ENCODE data around the gene CLMP. TPM values are rescaled to one million over a fixed set of nuclear protein-coding genes. Genes with fewer than 3 reads are reported as not detected.
"Not testable (repeated sequence)": the region's sequence is repeated elsewhere in the genome, so short reads cannot be mapped to it uniquely, and the experiment has no call there.

Gene CLMP
- total RNA-seq, 1 donor from 2014 or later = 6.6 TPM

DNA sequence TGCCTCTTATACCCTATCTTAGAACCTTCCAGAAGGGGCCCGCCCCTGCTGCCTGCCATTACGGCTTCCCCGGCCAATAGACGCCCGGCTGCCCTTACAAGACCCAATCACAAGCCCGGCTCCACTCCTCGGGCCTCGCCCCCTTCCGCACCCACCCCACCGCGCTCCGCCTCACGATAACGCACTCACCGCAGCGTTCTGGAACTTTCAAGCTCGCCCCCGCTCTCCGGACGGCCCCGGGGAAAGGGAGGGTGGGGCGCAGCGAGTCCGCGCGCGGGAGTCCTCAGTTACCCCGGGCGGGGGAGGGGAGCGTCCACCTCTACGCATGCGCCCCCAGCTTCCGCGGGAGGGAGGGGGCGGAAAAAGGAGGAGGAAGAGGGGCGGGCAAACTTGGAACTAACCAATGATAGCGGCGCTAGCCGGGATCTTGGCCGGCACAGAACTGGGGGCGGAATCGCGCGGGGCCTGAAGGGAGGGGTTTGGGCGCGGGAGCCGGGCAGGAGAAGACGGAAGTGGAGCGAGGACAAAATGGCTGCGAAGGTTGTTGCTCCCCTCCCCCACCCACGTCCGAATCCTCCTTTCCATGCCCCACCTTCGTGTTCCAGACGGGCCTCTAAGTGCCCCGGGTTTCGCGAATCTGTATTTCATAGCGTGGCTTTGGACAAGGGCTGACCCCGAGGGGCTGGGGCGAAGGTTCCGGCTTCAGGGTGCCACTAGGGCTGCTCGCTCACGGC, 132.7 kb downstream of the CLMP start:
- Mint-ChIP-seq H3K36me3 (ENCODE audit: low read depth) (peaks cover 42% of the 10 kb centered on the region), H3K4me3 (ENCODE audit: unreplicated experiment) (peak overlapping the region; percentile 97), H3K27ac (ENCODE audit: unreplicated experiment) (peak overlapping the region; percentile 100), H3K27me3 (ENCODE audit: low read depth) (no peaks in the 10 kb centered on the region), H3K9me3 (ENCODE audit: low read depth) (no peaks in the 10 kb centered on the region), H3K4me1 (ENCODE audit: low read depth) (peaks cover 69% of the 10 kb centered on the region)
- TF ChIP-seq, protein P1, sequence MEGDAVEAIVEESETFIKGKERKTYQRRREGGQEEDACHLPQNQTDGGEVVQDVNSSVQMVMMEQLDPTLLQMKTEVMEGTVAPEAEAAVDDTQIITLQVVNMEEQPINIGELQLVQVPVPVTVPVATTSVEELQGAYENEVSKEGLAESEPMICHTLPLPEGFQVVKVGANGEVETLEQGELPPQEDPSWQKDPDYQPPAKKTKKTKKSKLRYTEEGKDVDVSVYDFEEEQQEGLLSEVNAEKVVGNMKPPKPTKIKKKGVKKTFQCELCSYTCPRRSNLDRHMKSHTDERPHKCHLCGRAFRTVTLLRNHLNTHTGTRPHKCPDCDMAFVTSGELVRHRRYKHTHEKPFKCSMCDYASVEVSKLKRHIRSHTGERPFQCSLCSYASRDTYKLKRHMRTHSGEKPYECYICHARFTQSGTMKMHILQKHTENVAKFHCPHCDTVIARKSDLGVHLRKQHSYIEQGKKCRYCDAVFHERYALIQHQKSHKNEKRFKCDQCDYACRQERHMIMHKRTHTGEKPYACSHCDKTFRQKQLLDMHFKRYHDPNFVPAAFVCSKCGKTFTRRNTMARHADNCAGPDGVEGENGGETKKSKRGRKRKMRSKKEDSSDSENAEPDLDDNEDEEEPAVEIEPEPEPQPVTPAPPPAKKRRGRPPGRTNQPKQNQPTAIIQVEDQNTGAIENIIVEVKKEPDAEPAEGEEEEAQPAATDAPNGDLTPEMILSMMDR (IDR thresholded peaks at IDR 0.05) = no peak
- peak; percentile 100 for DNase-seq (ENCODE audit: low spot score)

GRCh38 chr11:123061403-123062157, 133.5 kb downstream of the CLMP start, which contains the start of gene HSPA8:
TSS of gene HSPA8 (minus strand) at chr11:123062136. CDS start at chr11:123061324, 812 bp downstream.
- Mint-ChIP-seq H3K27me3 (ENCODE audit: low read depth) (no peaks in the 10 kb centered on the region), H3K4me3 (ENCODE audit: unreplicated experiment) (peak within 1 kb of the TSS; percentile 97), H3K9me3 (ENCODE audit: low read depth) (no peaks in the 10 kb centered on the region), H3K36me3 (ENCODE audit: low read depth) (peaks cover 49% of the 10 kb centered on the region), H3K27ac (ENCODE audit: unreplicated experiment) (peak within 1 kb of the TSS; percentile 100), H3K4me1 (ENCODE audit: low read depth) (peaks cover 76% of the 10 kb centered on the region)
- no peak for DNase-seq (ENCODE audit: low spot score)
- TF ChIP-seq, protein P1 (IDR thresholded peaks at IDR 0.05) = no peak

DNA sequence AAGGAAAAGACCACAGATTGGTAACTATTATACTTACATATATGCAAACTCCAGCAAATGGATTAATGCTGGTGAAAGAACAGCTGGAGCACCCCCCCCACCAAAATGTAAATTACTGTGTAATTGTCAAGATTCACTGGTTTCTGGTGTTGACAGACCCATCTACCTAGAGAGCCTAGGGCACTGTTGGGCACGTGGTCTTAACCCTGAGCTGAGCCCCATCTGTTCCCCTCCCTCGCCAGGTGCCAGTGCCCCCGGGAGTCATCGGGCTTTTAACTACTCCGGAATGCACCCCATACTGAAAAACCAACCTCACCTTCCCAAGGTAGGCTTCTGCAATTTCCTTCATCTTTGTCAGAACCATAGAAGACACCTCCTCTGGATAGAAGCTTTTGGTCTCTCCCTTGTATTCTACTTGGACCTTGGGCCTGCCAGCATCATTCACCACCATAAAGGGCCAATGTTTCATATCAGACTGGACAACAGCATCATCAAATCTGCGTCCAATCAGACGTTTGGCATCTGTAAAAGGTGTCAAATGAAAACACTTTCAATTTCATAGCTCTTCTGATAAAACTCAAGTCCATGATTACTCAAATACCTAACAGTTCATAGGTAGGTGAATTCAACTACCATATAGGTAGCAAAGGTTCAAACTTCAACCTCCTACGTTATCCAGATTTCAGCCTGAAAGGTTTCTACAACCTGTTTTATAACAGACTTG, 134.6 kb downstream of the CLMP start:
- H3K27ac Mint-ChIP-seq (ENCODE audit: unreplicated experiment) = peak overlapping the region; percentile 100
- TF ChIP-seq, protein P1 (IDR thresholded peaks at IDR 0.05) = no peak
- H3K9me3 Mint-ChIP-seq (ENCODE audit: low read depth) = no peaks in the 10 kb centered on the region

GRCh38 chr11:123059041-123059920, 135.8 kb downstream of the CLMP start:
- H3K27me3 Mint-ChIP-seq (ENCODE audit: low read depth); H3K9me3 Mint-ChIP-seq (ENCODE audit: low read depth); DNase-seq (ENCODE audit: low spot score): not testable (repeated sequence)
- Mint-ChIP-seq H3K4me1 (ENCODE audit: low read depth) (peaks cover 64% of the 10 kb centered on the region), H3K4me3 (ENCODE audit: unreplicated experiment) (peak overlapping the region; percentile 97), H3K36me3 (ENCODE audit: low read depth) (peaks cover 59% of the 10 kb centered on the region), H3K27ac (ENCODE audit: unreplicated experiment) (peak overlapping the region; percentile 81)

More for the DNA sequence above, 134.6 kb downstream of the CLMP start:
- Mint-ChIP-seq H3K36me3 (ENCODE audit: low read depth) (peaks cover 59% of the 10 kb centered on the region), H3K4me1 (ENCODE audit: low read depth) (peaks cover 71% of the 10 kb centered on the region), H3K27me3 (ENCODE audit: low read depth) (no peaks in the 10 kb centered on the region), H3K4me3 (ENCODE audit: unreplicated experiment) (peak overlapping the region; percentile 97)
- no peak for DNase-seq (ENCODE audit: low spot score)

DNA sequence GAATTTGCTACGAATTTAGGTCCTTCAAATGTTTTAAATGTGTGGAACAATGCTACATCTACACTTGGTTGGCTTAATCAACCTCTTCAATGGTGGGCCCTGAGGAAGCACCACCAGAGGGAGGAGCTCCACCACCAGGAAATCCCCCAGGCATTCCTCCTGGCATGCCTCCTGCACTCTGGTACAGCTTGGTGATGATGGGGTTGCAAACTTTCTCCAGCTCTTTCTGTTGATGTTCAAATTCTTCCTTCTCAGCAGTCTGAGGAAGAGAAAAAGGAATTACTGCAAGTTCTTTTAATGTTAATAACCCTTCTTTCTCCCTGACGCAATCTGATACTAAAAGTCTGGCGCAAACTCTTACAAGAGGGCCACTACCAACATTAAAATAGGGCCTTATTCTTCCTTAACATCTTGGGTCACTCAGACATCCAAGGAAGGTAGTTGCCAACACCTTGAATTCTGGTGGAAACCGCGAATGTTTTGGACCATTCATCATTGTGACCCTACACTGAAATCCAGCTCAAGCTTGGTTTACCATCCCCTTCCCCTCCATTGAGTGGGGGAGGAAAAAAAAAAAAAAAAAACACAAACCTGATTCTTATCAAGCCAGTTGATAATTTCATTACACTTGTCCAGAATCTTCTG, 137.3 kb downstream of the CLMP start:
- no peak for DNase-seq (ENCODE audit: low spot score)
- H3K9me3 Mint-ChIP-seq (ENCODE audit: low read depth) = no peaks in the 10 kb centered on the region
- H3K27ac Mint-ChIP-seq (ENCODE audit: unreplicated experiment) = peak overlapping the region; percentile 78
- no peaks in the 10 kb centered on the region for H3K27me3 Mint-ChIP-seq (ENCODE audit: low read depth)
- TF ChIP-seq, protein P1 (IDR thresholded peaks at IDR 0.05) = no peak
- peaks cover 53% of the 10 kb centered on the region for H3K4me1 Mint-ChIP-seq (ENCODE audit: low read depth)
- peaks cover 60% of the 10 kb centered on the region for H3K36me3 Mint-ChIP-seq (ENCODE audit: low read depth)
- H3K4me3 Mint-ChIP-seq (ENCODE audit: unreplicated experiment) = peak overlapping the region; percentile 97

Measured in chondrocyte (in vitro differentiated cells).